HEK293 (cell line): Measurements from ENCODE around the gene LIN54.

Source experiments
- ATF2 ChIP-seq: fragments of 450-650 bp; formaldehyde crosslinking; IDR thresholded peaks from 2 replicates; pipeline ENCODE4 v1.5.1; 2016; ENCODE audit warnings: missing biosample characterization, missing genetic modification characterization, low read depth
- GLI2 ChIP-seq: fragments of 450-650 bp; formaldehyde crosslinking; IDR thresholded peaks from 2 replicates; pipeline ENCODE4; 2017; ENCODE audit warnings: missing biosample characterization, missing genetic modification characterization, low read depth, borderline replicate concordance
- GLI4 ChIP-seq: fragments of 450-650 bp; formaldehyde crosslinking; IDR thresholded peaks from 2 replicates; pipeline ENCODE4 v1.5.1; 2016; ENCODE audit warnings: missing biosample characterization, missing genetic modification characterization
- KLF8 ChIP-seq: fragments of 450-650 bp; formaldehyde crosslinking; IDR thresholded peaks from 2 replicates; pipeline ENCODE4 v1.5.1; 2016; ENCODE audit warnings: missing biosample characterization, missing genetic modification characterization
- ZFP37 ChIP-seq: fragments of 450-650 bp; formaldehyde crosslinking; IDR thresholded peaks from 2 replicates; pipeline ENCODE4 v1.5.1; 2016; ENCODE audit warnings: missing biosample characterization, missing genetic modification characterization
- ZNF10 ChIP-seq: fragments of 450-650 bp; formaldehyde crosslinking; IDR thresholded peaks from 2 replicates; pipeline ENCODE4 v1.5.1; 2017; ENCODE audit warnings: missing biosample characterization, missing genetic modification characterization
- ZNF2 ChIP-seq: fragments of 450-650 bp; formaldehyde crosslinking; IDR thresholded peaks from 2 replicates; pipeline ENCODE4 v1.5.1; 2016; ENCODE audit warnings: missing biosample characterization, missing genetic modification characterization
- ZNF76 ChIP-seq: fragments of 450-650 bp; formaldehyde crosslinking; IDR thresholded peaks from 2 replicates; pipeline ENCODE4; 2016; ENCODE audit warnings: low read depth, missing biosample characterization, missing genetic modification characterization, borderline replicate concordance
- TF ChIP-seq, protein P1 (sequence below): fragments of 450-650 bp; formaldehyde crosslinking; IDR thresholded peaks from 2 replicates; pipeline ENCODE4 v1.5.1; 2016; ENCODE audit warnings: missing biosample characterization, missing genetic modification characterization
- TF ChIP-seq, protein P2 (sequence below): fragments of 450-650 bp; formaldehyde crosslinking; IDR thresholded peaks from 2 replicates; pipeline ENCODE4 v1.5.1; 2016; ENCODE audit warnings: missing biosample characterization, missing genetic modification characterization
- TF ChIP-seq, protein P3 (sequence below): fragments of 450-650 bp; formaldehyde crosslinking; conservative IDR thresholded peaks from 2 replicates; pipeline ENCODE4 v1.5.1; 2016; ENCODE audit warnings: low read depth, missing biosample characterization, missing genetic modification characterization

GRCh38 chr4:82983444-82983843 lies 27.2 kb downstream of the LIN54 start:
- TF ChIP-seq, protein P1, sequence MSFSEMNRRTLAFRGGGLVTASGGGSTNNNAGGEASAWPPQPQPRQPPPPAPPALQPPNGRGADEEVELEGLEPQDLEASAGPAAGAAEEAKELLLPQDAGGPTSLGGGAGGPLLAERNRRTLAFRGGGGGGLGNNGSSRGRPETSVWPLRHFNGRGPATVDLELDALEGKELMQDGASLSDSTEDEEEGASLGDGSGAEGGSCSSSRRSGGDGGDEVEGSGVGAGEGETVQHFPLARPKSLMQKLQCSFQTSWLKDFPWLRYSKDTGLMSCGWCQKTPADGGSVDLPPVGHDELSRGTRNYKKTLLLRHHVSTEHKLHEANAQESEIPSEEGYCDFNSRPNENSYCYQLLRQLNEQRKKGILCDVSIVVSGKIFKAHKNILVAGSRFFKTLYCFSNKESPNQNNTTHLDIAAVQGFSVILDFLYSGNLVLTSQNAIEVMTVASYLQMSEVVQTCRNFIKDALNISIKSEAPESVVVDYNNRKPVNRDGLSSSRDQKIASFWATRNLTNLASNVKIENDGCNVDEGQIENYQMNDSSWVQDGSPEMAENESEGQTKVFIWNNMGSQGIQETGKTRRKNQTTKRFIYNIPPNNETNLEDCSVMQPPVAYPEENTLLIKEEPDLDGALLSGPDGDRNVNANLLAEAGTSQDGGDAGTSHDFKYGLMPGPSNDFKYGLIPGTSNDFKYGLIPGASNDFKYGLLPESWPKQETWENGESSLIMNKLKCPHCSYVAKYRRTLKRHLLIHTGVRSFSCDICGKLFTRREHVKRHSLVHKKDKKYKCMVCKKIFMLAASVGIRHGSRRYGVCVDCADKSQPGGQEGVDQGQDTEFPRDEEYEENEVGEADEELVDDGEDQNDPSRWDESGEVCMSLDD (tag by site-specific recombination), result no peak
- TF ChIP-seq ZFP37 (tag by site-specific recombination) (no peak), GLI2 (tag by site-specific recombination) (no peak), ZNF76 (tag by site-specific recombination) (no peak), KLF8 (no peak), GLI4 (tag by site-specific recombination) (no peak), ZNF2 (tag by site-specific recombination) (no peak), ATF2 (tag by site-specific recombination) (no peak), ZNF10 (tag by site-specific recombination) (no peak)
- TF ChIP-seq, protein P2, sequence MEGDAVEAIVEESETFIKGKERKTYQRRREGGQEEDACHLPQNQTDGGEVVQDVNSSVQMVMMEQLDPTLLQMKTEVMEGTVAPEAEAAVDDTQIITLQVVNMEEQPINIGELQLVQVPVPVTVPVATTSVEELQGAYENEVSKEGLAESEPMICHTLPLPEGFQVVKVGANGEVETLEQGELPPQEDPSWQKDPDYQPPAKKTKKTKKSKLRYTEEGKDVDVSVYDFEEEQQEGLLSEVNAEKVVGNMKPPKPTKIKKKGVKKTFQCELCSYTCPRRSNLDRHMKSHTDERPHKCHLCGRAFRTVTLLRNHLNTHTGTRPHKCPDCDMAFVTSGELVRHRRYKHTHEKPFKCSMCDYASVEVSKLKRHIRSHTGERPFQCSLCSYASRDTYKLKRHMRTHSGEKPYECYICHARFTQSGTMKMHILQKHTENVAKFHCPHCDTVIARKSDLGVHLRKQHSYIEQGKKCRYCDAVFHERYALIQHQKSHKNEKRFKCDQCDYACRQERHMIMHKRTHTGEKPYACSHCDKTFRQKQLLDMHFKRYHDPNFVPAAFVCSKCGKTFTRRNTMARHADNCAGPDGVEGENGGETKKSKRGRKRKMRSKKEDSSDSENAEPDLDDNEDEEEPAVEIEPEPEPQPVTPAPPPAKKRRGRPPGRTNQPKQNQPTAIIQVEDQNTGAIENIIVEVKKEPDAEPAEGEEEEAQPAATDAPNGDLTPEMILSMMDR, result no peak
- TF ChIP-seq, protein P3, sequence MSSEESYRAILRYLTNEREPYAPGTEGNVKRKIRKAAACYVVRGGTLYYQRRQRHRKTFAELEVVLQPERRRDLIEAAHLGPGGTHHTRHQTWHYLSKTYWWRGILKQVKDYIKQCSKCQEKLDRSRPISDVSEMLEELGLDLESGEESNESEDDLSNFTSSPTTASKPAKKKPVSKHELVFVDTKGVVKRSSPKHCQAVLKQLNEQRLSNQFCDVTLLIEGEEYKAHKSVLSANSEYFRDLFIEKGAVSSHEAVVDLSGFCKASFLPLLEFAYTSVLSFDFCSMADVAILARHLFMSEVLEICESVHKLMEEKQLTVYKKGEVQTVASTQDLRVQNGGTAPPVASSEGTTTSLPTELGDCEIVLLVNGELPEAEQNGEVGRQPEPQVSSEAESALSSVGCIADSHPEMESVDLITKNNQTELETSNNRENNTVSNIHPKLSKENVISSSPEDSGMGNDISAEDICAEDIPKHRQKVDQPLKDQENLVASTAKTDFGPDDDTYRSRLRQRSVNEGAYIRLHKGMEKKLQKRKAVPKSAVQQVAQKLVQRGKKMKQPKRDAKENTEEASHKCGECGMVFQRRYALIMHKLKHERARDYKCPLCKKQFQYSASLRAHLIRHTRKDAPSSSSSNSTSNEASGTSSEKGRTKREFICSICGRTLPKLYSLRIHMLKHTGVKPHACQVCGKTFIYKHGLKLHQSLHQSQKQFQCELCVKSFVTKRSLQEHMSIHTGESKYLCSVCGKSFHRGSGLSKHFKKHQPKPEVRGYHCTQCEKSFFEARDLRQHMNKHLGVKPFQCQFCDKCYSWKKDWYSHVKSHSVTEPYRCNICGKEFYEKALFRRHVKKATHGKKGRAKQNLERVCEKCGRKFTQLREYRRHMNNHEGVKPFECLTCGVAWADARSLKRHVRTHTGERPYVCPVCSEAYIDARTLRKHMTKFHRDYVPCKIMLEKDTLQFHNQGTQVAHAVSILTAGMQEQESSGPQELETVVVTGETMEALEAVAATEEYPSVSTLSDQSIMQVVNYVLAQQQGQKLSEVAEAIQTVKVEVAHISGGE (tag by site-specific recombination), result no peak
